GM23338 (cell line): ENCODE data around the gene MOCOS.

Source experiments
- CTCF ChIP-seq, 2 experiments: fragments of 200-600 bp in 1 of 2; sonication (generic) in 1 of 2; conservative IDR thresholded peaks; 2 replicates each; pipeline versions ENCODE4 v1.5.1 to v1.6.1; 2016 to 2017; ENCODE audit warnings: antibody characterized with exemption in 2 of 2, low read depth in 2 of 2, mild to moderate bottlenecking in 2 of 2, moderate library complexity in 1 of 2
- EZH2 ChIP-seq: fragments of 200-600 bp; sonication (generic); IDR thresholded peaks from one replicate; pipeline ENCODE4 v1.8.0; 2017; ENCODE audit warnings: antibody characterized with exemption, mild to moderate bottlenecking, low read depth; ENCODE audit not compliant: unreplicated experiment
- EZH2phosphoT487 ChIP-seq: fragments of 200-600 bp; sonication (generic); IDR thresholded peaks from one replicate; pipeline ENCODE4 v1.8.1; 2018; ENCODE audit warnings: antibody characterized with exemption; ENCODE audit not compliant: unreplicated experiment
- JUNB ChIP-seq: IDR thresholded peaks from one replicate; pipeline ENCODE4 v1.6.1; 2016; ENCODE audit warnings: antibody characterized with exemption; ENCODE audit not compliant: unreplicated experiment
- POLR2AphosphoS5 ChIP-seq: IDR thresholded peaks from 2 replicates; pipeline ENCODE4 v1.6.1; 2016; ENCODE audit warnings: antibody characterized with exemption, low read depth
- REST ChIP-seq: IDR thresholded peaks from one replicate; pipeline ENCODE4 v1.6.1; 2018; ENCODE audit warnings: antibody characterized with exemption; ENCODE audit not compliant: unreplicated experiment
- ZNF331 ChIP-seq: fragments of 250-450 bp; sonication (Bioruptor Pico); IDR thresholded peaks from 2 replicates; pipeline ENCODE4 v1.5.0; 2020; ENCODE audit warnings: low read depth, mild to moderate bottlenecking, moderate library complexity

GRCh38 chr18:36296650-36297416 is 109.5 kb downstream of the MOCOS start:
- TF ChIP-seq CTCF (conservative IDR thresholded peaks at IDR 0.05; ENCODE audit: low read depth in 2 of 2): peak; percentile 43 to 72
- TF ChIP-seq REST: no peak
- TF ChIP-seq POLR2AphosphoS5: no peak
- TF ChIP-seq EZH2phosphoT487: no peak
- no peak for TF ChIP-seq ZNF331 (CRISPR knock-in tag)
- TF ChIP-seq EZH2: no peak
- TF ChIP-seq JUNB: no peak
